D721Med (cell line): Measurements from ENCODE around the gene CDK5RAP2.
"Not testable (repeated sequence)": the region's sequence is repeated elsewhere in the genome, so short reads cannot be mapped to it uniquely, and the experiment has no call there.

Experiments used
- DNase-seq: peaks from one replicate; pipeline ENCODE4 v3.0.0; 2011; ENCODE audit warnings: low spot score; ENCODE audit not compliant: insufficient read length
- FAIRE-seq: peaks from 2 replicates; lab custom pipeline; 2011; peaks lifted over from hg19 to GRCh38; lab: Jason Lieb, UNC
- CTCF ChIP-seq: IDR thresholded peaks from 2 replicates; pipeline ENCODE4 v1.5.1; 2012; ENCODE audit warnings: mild to moderate bottlenecking, control low read depth; ENCODE audit not compliant: insufficient read depth; ENCODE audit errors: missing control alignments

Gene CDK5RAP2

DNA sequence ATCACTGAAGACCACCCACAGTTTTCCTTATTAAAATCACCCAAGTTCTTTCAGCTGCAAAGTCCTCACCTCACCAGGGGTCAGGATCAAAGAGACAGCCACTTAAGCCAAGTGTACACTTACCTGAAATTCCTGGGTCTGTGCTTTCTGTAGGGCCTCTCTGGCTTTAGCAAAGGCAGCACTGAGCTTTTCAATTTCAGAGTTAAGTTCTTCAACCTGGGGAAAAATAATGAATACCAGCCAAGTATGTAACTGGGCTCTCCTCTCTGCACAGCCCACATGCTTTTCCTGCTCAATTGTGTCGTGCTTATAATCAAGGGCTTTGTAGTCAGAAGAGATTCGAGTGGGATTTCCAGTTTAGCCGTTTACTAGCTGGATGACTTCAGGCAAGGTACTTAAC lies 55.1 kb downstream of the CDK5RAP2 start:
- no peak for FAIRE-seq
- DNase-seq, result no peak
- no peak for TF ChIP-seq CTCF

GRCh38 chr9:120524038-120524437 lies 55.9 kb downstream of the CDK5RAP2 start:
- no peak for FAIRE-seq
- TF ChIP-seq CTCF, result no peak
- no peak for DNase-seq

DNA sequence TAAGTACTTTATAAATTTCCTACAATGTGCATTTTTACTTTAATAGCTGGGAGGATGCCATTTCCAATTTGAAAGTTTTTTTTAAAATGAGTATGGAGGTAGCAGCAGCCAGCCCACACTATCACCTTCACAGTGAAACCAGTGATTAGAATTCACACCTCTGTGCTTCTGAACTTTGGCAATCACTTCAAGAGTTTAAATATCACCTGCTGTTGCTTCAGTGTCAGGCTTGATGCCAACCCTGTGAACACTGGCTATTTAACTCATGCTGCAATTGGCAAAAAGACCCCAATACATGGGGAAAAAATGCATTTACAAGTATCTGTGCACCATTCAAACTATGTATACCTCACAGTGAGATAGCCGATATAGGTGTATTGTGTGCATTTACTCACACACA lies 57.4 kb downstream of the CDK5RAP2 start:
- no peak for TF ChIP-seq CTCF
- FAIRE-seq (no peak), DNase-seq (no peak)

DNA sequence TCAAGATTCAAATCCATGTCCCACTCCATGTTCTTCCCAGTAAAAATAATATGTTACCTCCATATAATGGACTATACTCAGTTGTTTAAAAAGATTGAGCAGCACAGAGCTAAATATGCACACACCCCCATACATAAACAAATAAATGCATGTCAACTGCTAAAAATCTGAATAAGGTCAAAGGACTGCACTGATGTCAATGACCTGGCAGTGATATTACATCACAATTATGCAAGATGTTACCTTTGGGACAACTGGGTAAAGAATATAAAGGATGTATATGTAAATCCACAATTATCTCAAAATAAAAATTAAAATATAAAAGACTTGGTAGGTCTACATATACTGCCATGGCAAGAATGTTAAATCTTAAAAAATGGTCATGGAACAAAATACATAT lies 57.9 kb downstream of the CDK5RAP2 start:
- FAIRE-seq, result no peak
- DNase-seq, result no peak
- no peak for TF ChIP-seq CTCF

DNA sequence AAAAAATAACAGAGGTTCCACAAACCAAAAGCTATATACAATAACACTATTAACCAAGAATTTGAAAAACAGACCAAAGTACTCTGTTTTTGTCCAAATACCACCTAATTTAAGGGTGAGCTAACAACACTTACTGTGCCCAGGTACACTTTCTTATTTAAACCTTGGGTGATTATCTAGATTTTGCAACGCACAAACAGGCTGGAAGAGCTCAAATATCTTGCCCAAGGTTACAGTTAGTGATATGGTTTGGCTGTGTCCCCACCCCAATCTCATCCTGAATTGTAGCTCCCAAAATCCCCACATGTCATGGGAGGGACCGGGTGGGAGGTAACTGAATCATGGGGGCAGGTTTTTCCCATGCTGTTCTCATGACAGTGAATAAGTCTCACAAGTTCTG lies 58.9 kb downstream of the CDK5RAP2 start:
- no peak for TF ChIP-seq CTCF
- DNase-seq (no peak), FAIRE-seq (no peak)

GRCh38 chr9:120515996-120516395 lies 64.0 kb downstream of the CDK5RAP2 start:
- FAIRE-seq, DNase-seq: not testable (repeated sequence)

GRCh38 chr9:120515481-120515880 lies 64.5 kb downstream of the CDK5RAP2 start:
- not testable (repeated sequence) for DNase-seq, FAIRE-seq

DNA sequence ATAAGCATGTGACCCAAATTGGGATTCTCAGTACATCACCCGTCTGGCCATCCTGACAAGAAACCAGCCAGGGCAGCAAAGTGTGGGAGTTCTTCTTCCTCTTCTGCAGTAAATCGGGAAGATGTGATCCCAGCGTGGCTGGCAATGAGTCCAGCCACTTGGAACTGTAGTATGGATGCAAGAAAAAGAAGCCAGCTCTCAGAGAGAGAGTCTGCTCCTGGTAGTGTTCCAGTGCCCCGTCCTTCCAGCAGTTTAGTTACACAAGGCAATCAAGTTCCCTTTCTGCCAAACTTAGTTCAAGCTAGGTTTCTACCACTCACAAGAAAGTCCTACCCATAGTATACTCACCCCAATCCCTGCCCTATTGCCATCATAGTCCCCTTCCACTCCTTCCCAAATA lies 65.6 kb downstream of the CDK5RAP2 start:
- DNase-seq (no peak), FAIRE-seq (no peak)
- TF ChIP-seq CTCF, result no peak
